NCI-H2171 (cell line): ENCODE results near the gene TAAR9.
"Not testable (repeated sequence)": the region's sequence is repeated elsewhere in the genome, so short reads cannot be mapped to it uniquely, and the experiment has no call there.

Source experiments
- DNase-seq: peaks from one replicate; lab custom pipeline; 2025; lab: John Stamatoyannopoulos, UW

Gene TAAR9

GRCh38 chr6:132515386-132515785, 22.7 kb upstream of the TAAR9 start:
- DNase-seq: no peak

GRCh38 chr6:132520953-132521352, 17.1 kb upstream of the TAAR9 start:
- DNase-seq: no peak

GRCh38 chr6:132524646-132525045, 13.4 kb upstream of the TAAR9 start:
- no peak for DNase-seq

GRCh38 chr6:132525866-132526265, 12.2 kb upstream of the TAAR9 start:
- no peak for DNase-seq

GRCh38 chr6:132526461-132526860, 11.6 kb upstream of the TAAR9 start:
- DNase-seq: no peak

- DNase-seq: no peak
Measured at GRCh38 chr6:132527791-132528190, 10.3 kb upstream of the TAAR9 start.

GRCh38 chr6:132530293-132530974, 7.6 kb upstream of the TAAR9 start:
- DNase-seq: peak; percentile 47

GRCh38 chr6:132534546-132534945, 3.5 kb upstream of the TAAR9 start:
- DNase-seq: not testable (repeated sequence)

GRCh38 chr6:132537145-132537544, 932 bp upstream of the TAAR9 start:
- no peak for DNase-seq

GRCh38 chr6:132544826-132545225, 6.7 kb downstream of the TAAR9 start:
- no peak for DNase-seq

GRCh38 chr6:132548746-132549463, 10.8 kb downstream of the TAAR9 start:
- DNase-seq: no peak

GRCh38 chr6:132551214-132551613, 13.1 kb downstream of the TAAR9 start:
- DNase-seq: no peak

- DNase-seq: no peak
Measured at GRCh38 chr6:132552372-132552771, 14.3 kb downstream of the TAAR9 start, which contains the start of gene TAAR8. Gene TAAR8, plus strand, starts transcription at chr6:132552672. Its CDS starts 21 bp downstream, at chr6:132552693.

- DNase-seq: not testable (repeated sequence)
Measured at GRCh38 chr6:132560087-132560486, 22.0 kb downstream of the TAAR9 start.

- DNase-seq: no peak
Measured at GRCh38 chr6:132566404-132566803, 28.3 kb downstream of the TAAR9 start.

- no peak for DNase-seq
Measured at GRCh38 chr6:132567566-132567965, 29.5 kb downstream of the TAAR9 start.

- no peak for DNase-seq
Measured at GRCh38 chr6:132568611-132569010, 30.5 kb downstream of the TAAR9 start.

GRCh38 chr6:132569170-132569569, 31.1 kb downstream of the TAAR9 start:
- DNase-seq: no peak

- DNase-seq: no peak
Measured at GRCh38 chr6:132570221-132570777, 32.2 kb downstream of the TAAR9 start, which contains the start of gene TAAR6. Gene TAAR6, plus strand, starts transcription at chr6:132570322. Its CDS starts 0 bp downstream, at chr6:132570322.

- DNase-seq: no peak
Measured at GRCh38 chr6:132571774-132572173, 33.7 kb downstream of the TAAR9 start.

GRCh38 chr6:132584698-132585097, 46.6 kb downstream of the TAAR9 start:
- no peak for DNase-seq

- DNase-seq: no peak
Measured at GRCh38 chr6:132587424-132587823, 49.3 kb downstream of the TAAR9 start.
